CD14-positive monocyte (primary cell): Measurements from ENCODE around the gene PLSCR3. TPM values are rescaled to one million over a fixed set of nuclear protein-coding genes. Genes with fewer than 3 reads are reported as not detected.

Experiments
- DNase-seq, 3 donors: peaks; one replicate each; pipeline ENCODE4 v3.0.0-alpha.2; 2011 to 2022
- H2AFZ ChIP-seq: 2 replicates; pipeline ENCODE4 v1.6.0; 2012; ENCODE audit warnings: mild to moderate bottlenecking, low read depth, low read length, inconsistent platforms; ENCODE audit not compliant: insufficient read depth, poor library complexity, severe bottlenecking
- H3K27ac ChIP-seq, 2 donors: 1 replicate in 1 of 2; 2 replicates in 1 of 2; pipeline ENCODE4 v1.5.1; 2012 to 2013; ENCODE audit warnings: low read length in 2 of 2, control low read depth in 1 of 2, inconsistent platforms in 1 of 2, low read depth in 1 of 2, mild to moderate bottlenecking in 1 of 2
- H3K27me3 ChIP-seq, 2 donors: one replicate each; pipeline versions ENCODE4 v1.6.0 to v1.6.1; 2011 to 2013; ENCODE audit warnings: low read length in 2 of 2; ENCODE audit not compliant: control insufficient read depth in 2 of 2, insufficient read depth in 2 of 2
- H3K36me3 ChIP-seq, 2 donors: replicated peaks in 1 of 2; 1 replicate in 1 of 2; 2 replicates in 1 of 2; pipeline versions ENCODE4 v1.5.1 to v1.6.1; 2012 to 2013; ENCODE audit warnings: low read length in 2 of 2, control low read depth in 1 of 2, inconsistent platforms in 1 of 2, mild to moderate bottlenecking in 1 of 2; ENCODE audit not compliant: insufficient read depth in 2 of 2, control insufficient read depth in 1 of 2
- H3K4me1 ChIP-seq, 2 donors: 1 replicate in 1 of 2; 2 replicates in 1 of 2; pipeline versions ENCODE4 v1.5.1 to v1.6.1; 2012 to 2013; ENCODE audit warnings: low read length in 2 of 2, control low read depth in 1 of 2, inconsistent platforms in 1 of 2, mild to moderate bottlenecking in 1 of 2, moderate library complexity in 1 of 2; ENCODE audit not compliant: insufficient read depth in 2 of 2, control insufficient read depth in 1 of 2
- H3K4me2 ChIP-seq: replicated peaks from 2 replicates; pipeline ENCODE3; 2012; ENCODE audit warnings: low read length, moderate library complexity, mild to moderate bottlenecking; ENCODE audit not compliant: poor library complexity, severe bottlenecking; ENCODE audit errors: extremely low read depth
- H3K4me3 ChIP-seq, 3 experiments: fragments of 200-600 bp in 1 of 3; sonication (generic) in 1 of 3; replicated peaks in 1 of 3; 1 replicate in 2 of 3; 2 replicates in 1 of 3; pipeline ENCODE4 v1.5.1; 2011 to 2013; ENCODE audit warnings: low read length in 3 of 3, mild to moderate bottlenecking in 3 of 3, control low read depth in 2 of 3, low read depth in 2 of 3, inconsistent platforms in 1 of 3, moderate library complexity in 1 of 3
- H3K79me2 ChIP-seq: 2 replicates; pipeline ENCODE4 v1.6.0; 2012; ENCODE audit warnings: mild to moderate bottlenecking, control low read depth, inconsistent platforms, low read length, moderate library complexity; ENCODE audit not compliant: insufficient read depth
- H3K9ac ChIP-seq: 2 replicates; pipeline ENCODE4 v1.6.0; 2017; ENCODE audit warnings: low read length, mild to moderate bottlenecking; ENCODE audit not compliant: insufficient read depth, poor library complexity, severe bottlenecking
- H3K9me3 ChIP-seq, 2 donors: replicated peaks in 1 of 2; 1 replicate in 1 of 2; 2 replicates in 1 of 2; pipeline versions ENCODE4 v1.5.1 to v1.6.1; 2012 to 2013; ENCODE audit warnings: low read length in 2 of 2, control low read depth in 1 of 2; ENCODE audit not compliant: control insufficient read depth in 1 of 2, insufficient read depth in 1 of 2
- H4K20me1 ChIP-seq: 2 replicates; pipeline ENCODE4 v1.6.0; 2012; ENCODE audit warnings: mild to moderate bottlenecking, low read length, control low read depth, moderate library complexity; ENCODE audit not compliant: insufficient read depth
- H3K27ac Mint-ChIP-seq, 7 donors: one replicate each; pipeline ENCODE4 v1.8.0; 2020; ENCODE audit warnings: mild to moderate bottlenecking in 7 of 7, mixed read lengths in 7 of 7, moderate library complexity in 6 of 7, inconsistent platforms in 2 of 7
- H3K27me3 Mint-ChIP-seq, 3 donors: one replicate each; pipeline ENCODE4 v1.8.0; 2021 to 2022; ENCODE audit warnings: low read depth in 3 of 3, mild to moderate bottlenecking in 3 of 3, mixed read lengths in 3 of 3, moderate library complexity in 3 of 3, inconsistent platforms in 1 of 3
- H3K36me3 Mint-ChIP-seq, 2 donors: one replicate each; pipeline ENCODE4 v1.8.0; 2020; ENCODE audit warnings: mixed read lengths in 2 of 2, inconsistent platforms in 1 of 2, mild to moderate bottlenecking in 1 of 2
- H3K4me1 Mint-ChIP-seq: one replicate; pipeline ENCODE4 v1.8.0; 2020; ENCODE audit warnings: mild to moderate bottlenecking, mixed read lengths
- H3K4me3 Mint-ChIP-seq, 2 donors: one replicate each; pipeline ENCODE4 v1.8.0; 2020; ENCODE audit warnings: mild to moderate bottlenecking in 2 of 2, mixed read lengths in 2 of 2, moderate library complexity in 1 of 2
- H3K9me3 Mint-ChIP-seq, 7 donors: one replicate each; pipeline ENCODE4 v1.8.0; 2020 to 2022; ENCODE audit warnings: mixed read lengths in 7 of 7, mild to moderate bottlenecking in 6 of 7, moderate library complexity in 6 of 7, inconsistent platforms in 2 of 7
- CTCF ChIP-seq: fragments of 200-600 bp; IDR thresholded peaks from one replicate; pipeline ENCODE4 v1.8.0; 2022; ENCODE audit warnings: antibody characterized with exemption, mild to moderate bottlenecking
- WGBS: methylation state at CpG from one replicate; pipeline ENCODE4 v1.1.5; 2013; ENCODE audit warnings: missing lambda C conversion rate; ENCODE audit not compliant: insufficient coverage; 5-methylcytosine and 5-hydroxymethylcytosine counted together
- intact Hi-C, 2 donors: fragments of 100-400 bp; cut with micrococcal nuclease; formaldehyde crosslinking; loops; one replicate each; pipeline versions ENCODE4 v1.15.0 to v1.15.1; 2023
- polyA plus RNA-seq, 3 donors: library from polyadenylated mRNA; depleted of rRNA in 1 of 3; unstranded in 2 of 3; stranded (reverse) in 1 of 3; fragments of 300-500 nt in 2 of 3; fragments of >200 nt in 1 of 3; fragmentation: Illumina TruSeq in 2 of 3; gene quantifications; 1 replicate in 2 of 3; 2 replicates in 1 of 3; pipeline ENCODE4 v1.2.3, GENCODE V29; 2012 to 2021

PLSCR3 gene
- polyA plus RNA-seq, 3 donors = 37.6 to 70.4 (median 45.7) TPM

- Histone ChIP-seq H3K27me3 (no peaks in the 10 kb centered on the region), H2AFZ (no peak overlapping the region), H3K4me1 (no peaks in the 10 kb centered on the region), H3K27ac (no peak overlapping the region), H3K36me3 (no peaks in the 10 kb centered on the region), H3K9me3 (no peaks in the 10 kb centered on the region), H3K4me3 (no peak overlapping the region), H4K20me1 (no peaks in the 10 kb centered on the region), H3K9ac (no peak overlapping the region), H3K4me2 (no peak overlapping the region), H3K79me2 (no peaks in the 10 kb centered on the region)
- Mint-ChIP-seq H3K27me3 (peaks cover 0 to 5% (median 2%) of the 10 kb centered on the region in 3 donors), H3K4me3 (no peak overlapping the region), H3K9me3 (no peaks in the 10 kb centered on the region), H3K27ac (no peak overlapping the region), H3K4me1 (no peaks in the 10 kb centered on the region), H3K36me3 (no peaks in the 10 kb centered on the region)
- WGBS = 82% methylated on average over 2 of the region's 8 CpGs
- intact Hi-C loops = no loop called here
- DNase-seq = no peak
- no peak for TF ChIP-seq CTCF
These were observed 31.4 kb upstream of the PLSCR3 start for GRCh38 chr17:7425756-7426155.

GRCh38 chr17:7425316-7425715, 31.0 kb upstream of the PLSCR3 start, which contains the start of gene SPEM2:
TSS of gene SPEM2 (plus strand) at chr17:7425616. CDS start at chr17:7425689, 73 bp downstream.
- no peak for DNase-seq
- no peaks in the 10 kb centered on the region for H3K9me3 ChIP-seq
- no peak within 1 kb of the TSS for H3K4me3 ChIP-seq
- H3K27ac ChIP-seq = no peak within 1 kb of the TSS
- no peaks in the 10 kb centered on the region for H3K36me3 ChIP-seq
- no peaks in the 10 kb centered on the region for H3K27me3 ChIP-seq
- H3K79me2 ChIP-seq = no peaks in the 10 kb centered on the region
- no peak for TF ChIP-seq CTCF
- Mint-ChIP-seq H3K9me3 (no peaks in the 10 kb centered on the region), H3K27ac (peak within 1 kb of the TSS in 2 of 7 donors; percentile 27 to 50), H3K27me3 (peaks cover 0 to 5% (median 2%) of the 10 kb centered on the region in 3 donors), H3K36me3 (no peaks in the 10 kb centered on the region), H3K4me1 (no peaks in the 10 kb centered on the region), H3K4me3 (no peak within 1 kb of the TSS)
- intact Hi-C loops = no loop called here
- no peak within 1 kb of the TSS for H2AFZ ChIP-seq
- no peaks in the 10 kb centered on the region for H3K4me1 ChIP-seq
- WGBS = 86% methylated on average over 1 of the region's 7 CpGs
- no peaks in the 10 kb centered on the region for H4K20me1 ChIP-seq
- no peak within 1 kb of the TSS for H3K9ac ChIP-seq
- no peak within 1 kb of the TSS for H3K4me2 ChIP-seq
